ENCODE measurements around the gene TBX19.

TBX19 gene

GRCh38 chr1:168295411-168296114 is 14.9 kb downstream of the TBX19 start:
- no peaks in the 10 kb centered on the region for H3K9me3 Mint-ChIP-seq
- ATAC-seq: no peak
- H3K4me3 Mint-ChIP-seq: no peak overlapping the region
- H3K27me3 Mint-ChIP-seq: no peaks in the 10 kb centered on the region
- no peak overlapping the region for H3K27ac Mint-ChIP-seq
- peaks cover 36% of the 10 kb centered on the region for H3K36me3 Mint-ChIP-seq
- H3K4me1 Mint-ChIP-seq: no peaks in the 10 kb centered on the region

DNA sequence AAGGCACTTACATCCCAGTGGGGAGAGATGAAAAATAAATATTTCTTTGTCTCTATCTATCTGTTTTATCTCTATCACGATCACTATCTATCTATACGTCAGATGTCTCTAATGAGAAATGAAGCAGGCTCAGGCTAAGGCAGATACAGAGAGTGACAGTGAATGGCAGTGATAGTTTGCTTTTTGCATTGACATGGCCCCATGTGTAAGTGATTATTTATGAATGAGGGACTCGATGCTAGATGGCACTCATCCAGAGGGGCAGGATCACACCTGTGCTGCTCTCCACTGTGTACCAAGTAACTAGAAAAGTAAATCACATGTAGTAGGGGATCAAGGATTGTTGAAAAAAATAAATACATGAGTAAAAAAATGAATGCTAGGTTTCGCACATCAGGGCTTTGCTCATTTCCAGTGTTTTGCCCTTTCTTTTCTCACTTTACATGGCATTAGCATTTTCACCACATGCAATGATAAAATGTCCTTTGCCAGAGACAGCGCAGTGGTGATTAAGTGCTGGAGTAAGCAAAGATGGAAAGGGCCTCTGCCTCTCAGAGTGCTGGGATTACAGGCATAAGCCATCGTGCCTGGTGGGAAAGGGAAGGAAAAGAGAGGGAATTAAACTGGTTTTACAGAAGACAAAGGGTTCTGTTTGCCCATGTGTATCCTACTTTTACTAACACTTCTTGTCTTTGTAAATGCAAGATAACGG is 16.5 kb downstream of the TBX19 start:
- Mint-ChIP-seq H3K36me3 (peaks cover 34% of the 10 kb centered on the region), H3K4me3 (no peak overlapping the region)

DNA sequence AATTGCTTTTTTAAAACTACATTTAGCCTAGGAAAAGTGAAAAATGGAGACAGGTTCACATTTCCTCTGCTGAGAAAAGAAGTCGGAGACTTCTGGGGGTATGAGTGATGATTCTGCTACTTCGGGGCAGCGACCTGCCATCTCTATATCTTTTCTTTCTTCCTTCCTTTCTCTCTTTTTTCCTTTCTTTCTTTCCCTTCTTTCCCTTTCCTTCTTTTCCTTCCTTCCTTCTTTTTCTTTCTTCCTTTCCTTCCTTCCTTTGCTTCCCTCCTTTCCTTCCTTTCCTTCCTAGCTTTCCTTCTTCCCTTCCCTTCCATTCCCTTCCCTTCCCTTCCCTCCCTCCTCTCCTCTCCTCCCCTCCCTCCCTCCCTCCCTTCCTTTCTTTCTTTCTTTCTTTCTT is 17.8 kb downstream of the TBX19 start:
- Mint-ChIP-seq H3K9me3 (no peaks in the 10 kb centered on the region), H3K36me3 (peaks cover 37% of the 10 kb centered on the region), H3K4me1 (no peaks in the 10 kb centered on the region), H3K27ac (no peak overlapping the region), H3K4me3 (no peak overlapping the region), H3K27me3 (no peaks in the 10 kb centered on the region)
- ATAC-seq: no peak

More for the DNA sequence above, 16.5 kb downstream of the TBX19 start:
- no peaks in the 10 kb centered on the region for H3K27me3 Mint-ChIP-seq
- no peak overlapping the region for H3K27ac Mint-ChIP-seq
- H3K9me3 Mint-ChIP-seq: no peaks in the 10 kb centered on the region
- no peak for ATAC-seq
- H3K4me1 Mint-ChIP-seq: no peaks in the 10 kb centered on the region

DNA sequence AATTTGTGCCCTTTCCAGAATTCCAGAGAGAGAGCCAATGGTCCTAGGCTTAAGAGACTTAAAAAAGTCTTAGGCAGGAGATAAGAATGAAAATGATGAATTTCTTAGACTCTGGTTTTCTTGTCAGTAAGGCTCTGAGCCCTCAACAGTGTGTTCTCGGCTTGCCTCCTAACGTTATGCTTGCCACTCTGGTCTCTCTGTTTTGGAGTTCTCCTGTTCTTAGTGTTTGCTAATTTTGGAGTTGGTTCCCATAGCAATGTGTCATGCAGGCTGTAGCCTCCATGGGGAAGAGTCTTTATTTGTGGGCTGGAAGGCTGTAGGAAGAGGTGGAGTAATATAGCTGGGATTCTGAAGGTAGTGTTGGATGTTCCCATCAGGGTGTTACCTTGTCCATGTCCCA is 19.9 kb downstream of the TBX19 start:
- no peaks in the 10 kb centered on the region for H3K27me3 Mint-ChIP-seq
- H3K9me3 Mint-ChIP-seq: no peaks in the 10 kb centered on the region
- no peak overlapping the region for H3K27ac Mint-ChIP-seq
- ATAC-seq: no peak
- H3K4me3 Mint-ChIP-seq: no peak overlapping the region
- peaks cover 48% of the 10 kb centered on the region for H3K36me3 Mint-ChIP-seq
- no peaks in the 10 kb centered on the region for H3K4me1 Mint-ChIP-seq

GRCh38 chr1:168301664-168302320 is 21.1 kb downstream of the TBX19 start:
- ATAC-seq: no peak
- H3K9me3 Mint-ChIP-seq: no peaks in the 10 kb centered on the region
- no peaks in the 10 kb centered on the region for H3K27me3 Mint-ChIP-seq
- no peak overlapping the region for H3K27ac Mint-ChIP-seq
- no peak overlapping the region for H3K4me3 Mint-ChIP-seq
- no peaks in the 10 kb centered on the region for H3K4me1 Mint-ChIP-seq
- peaks cover 53% of the 10 kb centered on the region for H3K36me3 Mint-ChIP-seq

DNA sequence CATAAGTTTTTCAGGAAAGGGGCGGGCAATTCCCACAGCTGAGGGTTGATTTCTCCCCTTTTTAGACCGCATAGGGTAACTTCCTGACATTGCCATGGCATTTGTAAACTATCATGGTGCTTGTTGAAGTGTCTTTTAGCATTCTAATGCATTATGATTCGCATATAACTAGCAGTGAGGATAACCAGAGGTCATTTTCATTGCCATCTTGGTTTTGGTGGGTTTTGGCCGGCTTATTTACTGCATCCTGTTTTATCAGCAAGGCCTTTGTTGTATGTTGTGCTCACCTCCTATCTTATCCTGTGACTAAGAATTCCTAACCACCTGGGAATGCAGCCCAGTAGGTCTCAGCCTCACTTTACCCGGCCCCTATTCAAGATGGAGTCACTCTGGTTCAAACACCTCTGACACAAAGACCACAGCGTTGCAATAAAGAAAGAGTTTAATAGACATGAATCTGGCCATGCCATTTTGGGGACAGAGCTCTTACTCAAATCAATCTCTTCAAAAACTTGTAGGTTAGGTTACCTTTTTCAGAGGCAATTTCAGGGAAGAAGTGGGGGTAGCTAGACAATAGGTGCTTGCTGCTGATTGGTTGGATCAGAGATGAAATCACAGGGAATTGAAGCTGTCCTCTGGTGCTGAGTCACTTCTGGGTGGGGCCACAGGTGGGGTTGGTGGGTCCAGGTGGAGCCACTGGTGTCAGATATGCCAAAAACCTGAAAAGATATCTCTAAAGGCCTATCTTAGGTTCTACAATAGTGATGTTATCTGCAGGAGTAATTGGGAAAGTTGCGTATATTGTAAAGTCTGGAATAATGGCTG is 23.3 kb downstream of the TBX19 start:
- H3K36me3 Mint-ChIP-seq: peaks cover 56% of the 10 kb centered on the region
- H3K4me1 Mint-ChIP-seq: no peaks in the 10 kb centered on the region
- ATAC-seq: no peak
- no peak overlapping the region for H3K4me3 Mint-ChIP-seq
- H3K9me3 Mint-ChIP-seq: no peaks in the 10 kb centered on the region
- no peaks in the 10 kb centered on the region for H3K27me3 Mint-ChIP-seq
- H3K27ac Mint-ChIP-seq: no peak overlapping the region

DNA sequence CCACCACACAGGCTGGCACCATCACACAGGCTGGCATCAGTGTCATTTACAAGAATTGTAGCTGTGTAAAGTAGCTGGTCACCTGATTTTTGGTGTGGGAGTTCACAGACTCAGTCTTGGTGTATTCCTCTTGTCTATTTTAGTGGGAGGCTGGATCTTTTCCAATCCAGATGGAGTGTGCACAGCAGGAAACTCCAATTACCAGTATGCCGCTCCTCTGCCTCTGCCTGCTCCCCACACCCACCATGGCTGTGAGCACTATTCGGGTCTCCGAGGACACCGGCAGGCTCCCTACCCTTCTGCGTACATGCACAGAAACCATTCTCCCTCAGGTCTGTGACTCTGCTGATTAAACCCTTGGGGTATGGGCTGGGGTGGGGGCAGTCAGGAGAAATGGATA is 24.2 kb downstream of the TBX19 start:
- Mint-ChIP-seq H3K4me1 (no peaks in the 10 kb centered on the region), H3K4me3 (no peak overlapping the region), H3K36me3 (peaks cover 59% of the 10 kb centered on the region), H3K9me3 (no peaks in the 10 kb centered on the region), H3K27ac (no peak overlapping the region), H3K27me3 (no peaks in the 10 kb centered on the region)
- no peak for ATAC-seq

GRCh38 chr1:168312718-168313604 is 32.3 kb downstream of the TBX19 start:
- H3K27me3 Mint-ChIP-seq: no peaks in the 10 kb centered on the region
- peak; percentile 77 for ATAC-seq
- H3K27ac Mint-ChIP-seq: no peak overlapping the region
- no peak overlapping the region for H3K4me3 Mint-ChIP-seq
- no peaks in the 10 kb centered on the region for H3K4me1 Mint-ChIP-seq
- H3K36me3 Mint-ChIP-seq: peaks cover 58% of the 10 kb centered on the region
- no peaks in the 10 kb centered on the region for H3K9me3 Mint-ChIP-seq

GRCh38 chr1:168316142-168316541 is 35.5 kb downstream of the TBX19 start:
- Mint-ChIP-seq H3K9me3 (no peaks in the 10 kb centered on the region), H3K27me3 (no peaks in the 10 kb centered on the region), H3K4me1 (no peaks in the 10 kb centered on the region), H3K36me3 (peaks cover 43% of the 10 kb centered on the region), H3K4me3 (no peak overlapping the region), H3K27ac (no peak overlapping the region)
- ATAC-seq: no peak

DNA sequence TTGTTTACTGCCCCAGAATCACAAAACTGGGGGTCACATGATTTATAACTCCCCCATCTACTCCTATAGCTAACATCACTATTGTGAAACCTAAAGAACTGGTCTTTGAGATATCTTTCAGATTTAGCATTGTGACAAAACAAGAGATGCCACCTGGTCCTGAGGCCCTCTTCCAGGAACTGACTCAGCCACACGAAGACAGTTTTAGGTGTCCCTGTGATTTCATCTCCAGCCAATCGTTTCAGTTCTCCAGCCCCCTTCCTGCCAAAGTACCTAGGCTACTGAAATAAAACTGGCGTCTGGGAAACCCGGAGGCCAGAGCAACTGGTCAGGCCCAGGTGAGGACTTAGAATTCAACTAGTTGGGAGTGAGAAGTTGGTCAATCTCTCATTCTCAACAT is 36.6 kb downstream of the TBX19 start:
- H3K27ac Mint-ChIP-seq: no peak overlapping the region

DNA sequence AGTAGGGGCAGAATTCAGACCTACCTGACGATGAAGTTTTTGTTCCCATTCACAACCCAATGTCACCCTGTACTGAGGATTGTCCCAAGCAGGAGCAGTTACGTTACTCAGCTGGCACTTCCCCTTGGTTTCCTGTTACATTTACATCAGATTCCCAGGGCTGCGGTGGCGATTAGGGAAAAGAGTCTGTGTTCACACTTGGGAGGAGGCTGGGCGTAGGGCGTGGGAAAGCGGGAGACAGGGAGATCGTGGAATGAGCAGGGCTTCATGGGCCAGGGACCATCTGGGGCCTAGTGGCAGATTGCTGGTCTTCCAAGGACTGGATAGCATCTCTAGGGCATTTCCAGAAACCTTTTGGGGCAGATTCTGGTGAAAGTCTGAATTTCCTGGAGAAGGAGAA is 39.0 kb downstream of the TBX19 start:
- Mint-ChIP-seq H3K27ac (no peak overlapping the region), H3K9me3 (no peaks in the 10 kb centered on the region), H3K36me3 (peaks cover 22% of the 10 kb centered on the region), H3K4me1 (no peaks in the 10 kb centered on the region), H3K27me3 (no peaks in the 10 kb centered on the region), H3K4me3 (no peak overlapping the region)
- ATAC-seq: no peak

More for the DNA sequence above, 36.6 kb downstream of the TBX19 start:
- Mint-ChIP-seq H3K4me3 (no peak overlapping the region), H3K9me3 (no peaks in the 10 kb centered on the region), H3K27me3 (no peaks in the 10 kb centered on the region), H3K4me1 (no peaks in the 10 kb centered on the region), H3K36me3 (peaks cover 37% of the 10 kb centered on the region)
- no peak for ATAC-seq

DNA sequence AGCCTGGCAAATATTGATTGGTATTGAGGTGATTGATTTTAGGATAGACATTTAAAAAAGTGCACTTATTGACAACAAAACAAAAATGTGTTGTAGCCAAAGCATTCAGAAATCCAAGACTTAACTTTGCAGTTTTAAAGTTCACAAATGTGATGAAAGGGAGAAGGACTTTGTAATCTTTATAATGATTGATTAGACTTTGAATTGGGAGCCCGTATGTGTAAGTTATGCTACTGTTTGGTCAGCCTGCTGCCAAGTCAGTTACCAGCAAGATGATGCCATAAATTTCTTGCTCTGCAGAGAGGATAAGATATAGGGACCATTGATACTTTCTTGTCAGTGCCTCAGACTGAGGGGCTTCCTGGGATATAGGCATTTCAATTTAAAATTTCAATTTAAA is 39.5 kb downstream of the TBX19 start:
- Mint-ChIP-seq H3K4me1 (no peaks in the 10 kb centered on the region), H3K27ac (no peak overlapping the region), H3K27me3 (no peaks in the 10 kb centered on the region), H3K9me3 (no peaks in the 10 kb centered on the region), H3K4me3 (no peak overlapping the region), H3K36me3 (peaks cover 27% of the 10 kb centered on the region)
- ATAC-seq: no peak

DNA sequence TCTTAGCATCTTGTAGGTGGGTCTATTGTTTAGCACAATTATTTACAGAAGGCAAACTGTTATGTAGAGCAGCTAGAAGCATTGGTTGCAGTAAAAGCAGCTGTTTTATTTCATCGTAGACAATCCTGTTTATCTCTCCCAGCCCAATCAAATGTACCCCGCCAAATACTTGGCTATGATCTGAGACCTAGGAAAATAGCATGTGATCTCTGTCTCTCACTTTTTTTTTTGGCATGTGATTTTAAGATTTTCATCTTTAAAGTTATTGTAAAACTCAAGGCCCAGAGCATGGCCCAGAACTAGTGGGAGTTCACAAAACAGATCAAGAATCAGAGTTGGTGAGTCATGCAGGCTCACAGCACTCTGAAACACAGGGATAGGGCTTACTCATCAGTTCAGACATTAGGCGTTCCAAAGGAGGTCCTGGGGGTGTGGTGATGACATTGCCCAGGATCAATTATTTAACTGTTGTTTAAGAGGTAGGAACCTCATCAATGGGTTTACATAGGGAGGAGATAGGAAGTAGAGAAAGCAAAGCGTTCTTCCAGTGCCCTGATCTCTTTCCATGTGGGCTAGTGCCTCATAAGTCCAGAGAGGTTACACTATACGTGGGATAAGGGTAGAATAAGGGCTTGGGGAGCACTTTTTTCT is 40.2 kb downstream of the TBX19 start:
- no peak overlapping the region for H3K4me3 Mint-ChIP-seq
- no peaks in the 10 kb centered on the region for H3K4me1 Mint-ChIP-seq
- no peak overlapping the region for H3K27ac Mint-ChIP-seq
- H3K9me3 Mint-ChIP-seq: no peaks in the 10 kb centered on the region
- H3K36me3 Mint-ChIP-seq: peaks cover 31% of the 10 kb centered on the region
- no peak for ATAC-seq
- no peaks in the 10 kb centered on the region for H3K27me3 Mint-ChIP-seq

DNA sequence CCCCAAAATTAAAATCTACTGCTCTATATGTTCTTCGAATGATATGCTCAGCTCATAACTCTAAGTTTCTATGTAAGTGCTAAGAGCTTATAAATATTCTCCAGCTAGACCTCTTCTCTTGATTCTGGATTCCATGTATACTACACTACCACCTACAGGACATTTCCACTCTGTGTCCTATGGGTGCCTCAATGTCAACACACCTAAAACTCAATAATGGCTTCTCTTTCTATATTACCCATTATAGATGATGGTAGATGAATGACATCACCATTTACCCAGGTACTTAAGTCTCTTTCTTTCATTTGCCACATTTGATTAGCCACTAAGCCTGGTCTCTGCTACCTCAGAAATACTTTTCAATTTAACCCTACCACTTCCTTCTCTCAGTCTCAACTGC is 41.3 kb downstream of the TBX19 start:
- no peak for ATAC-seq
- H3K4me3 Mint-ChIP-seq: no peak overlapping the region
- no peaks in the 10 kb centered on the region for H3K4me1 Mint-ChIP-seq
- no peaks in the 10 kb centered on the region for H3K27me3 Mint-ChIP-seq
- no peak overlapping the region for H3K27ac Mint-ChIP-seq
- H3K36me3 Mint-ChIP-seq: peaks cover 26% of the 10 kb centered on the region
- no peaks in the 10 kb centered on the region for H3K9me3 Mint-ChIP-seq

All from stimulated activated memory B cell treated with anti-CD40 and anti-IgM and Interleukin-4, amounts not matched to agents 10 μg/mL and 1 μg/mL and 100 μg/mL, for 72 hours (primary cell).